Spinal cord (tissue), 10 donors: ENCODE data around the gene SLC26A6. TPM values are rescaled to one million over a fixed set of nuclear protein-coding genes. Genes with fewer than 3 reads are reported as not detected.

Source experiments
- DNase-seq, 6 donors: peaks; one replicate each; pipeline versions ENCODE4 v3.0.0 to v3.0.0-alpha.2; 2013 to 2015; ENCODE audit warnings: low spot score in 6 of 6, low read depth in 4 of 6
- H3K27ac ChIP-seq: one replicate; pipeline ENCODE4 v1.5.1; 2013; ENCODE audit warnings: low read depth, low read length, control low read depth
- H3K27me3 ChIP-seq: one replicate; pipeline ENCODE4 v1.6.1; 2013; ENCODE audit warnings: low read length; ENCODE audit not compliant: control insufficient read depth, insufficient read depth
- H3K36me3 ChIP-seq: one replicate; pipeline ENCODE4 v1.6.1; 2013; ENCODE audit warnings: low read length; ENCODE audit not compliant: control insufficient read depth, insufficient read depth
- H3K4me1 ChIP-seq: one replicate; pipeline ENCODE4 v1.6.1; 2013; ENCODE audit warnings: low read length; ENCODE audit not compliant: control insufficient read depth, insufficient read depth
- H3K4me3 ChIP-seq: one replicate; pipeline ENCODE4 v1.5.1; 2013; ENCODE audit warnings: low read depth, low read length, control low read depth
- H3K9me3 ChIP-seq: one replicate; pipeline ENCODE4 v1.6.1; 2013; ENCODE audit warnings: low read length; ENCODE audit not compliant: control insufficient read depth, insufficient read depth
- WGBS: methylation state at CpG from one replicate; pipeline ENCODE4 v1.1.5; 2013; ENCODE audit warnings: missing lambda C conversion rate; ENCODE audit not compliant: insufficient coverage; 5-methylcytosine and 5-hydroxymethylcytosine counted together
- polyA plus RNA-seq, 2 donors: library from polyadenylated mRNA; unstranded; fragments of 120-200 nt; gene quantifications; one replicate each; pipeline ENCODE4 v1.2.1, GENCODE V29; 2013; ENCODE audit not compliant: insufficient read length in 2 of 2
- total RNA-seq, 2 donors: library from RNA; depleted of rRNA in 1 of 2; stranded (reverse); fragments of 120-200 nt in 1 of 2; fragments of >200 nt in 1 of 2; gene quantifications; one replicate each; pipeline versions ENCODE4 v1.2.3 to v1.2.4, GENCODE V29; 2013 to 2014
- donor health status: healthy.

Gene SLC26A6
- total and polyA plus RNA-seq, 4 donors = 11.7 to 27.5 (median 21.7) TPM

- peaks cover 19% of the 10 kb centered on the region for H3K27me3 ChIP-seq
- no peak within 1 kb of the TSS for H3K27ac ChIP-seq
- no peaks in the 10 kb centered on the region for H3K9me3 ChIP-seq
- DNase-seq = peak in 2 of 6 donors; percentile 22 to 25
- H3K4me3 ChIP-seq = peak within 1 kb of the TSS; percentile 21
- 4% methylated on average over 25 of the region's 35 CpGs for WGBS
- peaks cover 56% of the 10 kb centered on the region for H3K36me3 ChIP-seq
- H3K4me1 ChIP-seq = peaks cover 34% of the 10 kb centered on the region
Measured at GRCh38 chr3:48595075-48595525, 40.2 kb downstream of the SLC26A6 start, which contains the start of gene COL7A1. Gene COL7A1 (minus strand): TSS chr3:48595329. CDS start chr3:48595159, 170 bp downstream.

GRCh38 chr3:48594417-48595049 lies 40.7 kb downstream of the SLC26A6 start:
- Histone ChIP-seq H3K27ac (no peak overlapping the region), H3K27me3 (peaks cover 19% of the 10 kb centered on the region), H3K4me3 (peak overlapping the region; percentile 21), H3K9me3 (no peaks in the 10 kb centered on the region), H3K4me1 (peaks cover 34% of the 10 kb centered on the region), H3K36me3 (peaks cover 54% of the 10 kb centered on the region)
- WGBS = 18% methylated on average over 39 of the region's 39 CpGs
- peak in 1 of 6 donors; percentile 20 for DNase-seq

- H3K27me3 ChIP-seq = peaks cover 19% of the 10 kb centered on the region
- no peak overlapping the region for H3K4me3 ChIP-seq
- peaks cover 27% of the 10 kb centered on the region for H3K4me1 ChIP-seq
- H3K36me3 ChIP-seq = peaks cover 47% of the 10 kb centered on the region
- 100% methylated on average over 7 of the region's 9 CpGs for WGBS
- no peaks in the 10 kb centered on the region for H3K9me3 ChIP-seq
- no peak for DNase-seq
- H3K27ac ChIP-seq = no peak overlapping the region
Measured at GRCh38 chr3:48593337-48593736, 41.9 kb downstream of the SLC26A6 start.

GRCh38 chr3:48592519-48593087 lies 42.7 kb downstream of the SLC26A6 start:
- peaks cover 22% of the 10 kb centered on the region for H3K4me1 ChIP-seq
- H3K27me3 ChIP-seq = peaks cover 19% of the 10 kb centered on the region
- no peak overlapping the region for H3K27ac ChIP-seq
- peaks cover 46% of the 10 kb centered on the region for H3K36me3 ChIP-seq
- H3K4me3 ChIP-seq = no peak overlapping the region
- no peaks in the 10 kb centered on the region for H3K9me3 ChIP-seq
- no peak for DNase-seq
- 90% methylated on average over 20 of the region's 21 CpGs for WGBS

GRCh38 chr3:48591886-48592518 lies 43.3 kb downstream of the SLC26A6 start:
- Histone ChIP-seq H3K27ac (no peak overlapping the region), H3K36me3 (peaks cover 45% of the 10 kb centered on the region), H3K4me1 (peaks cover 21% of the 10 kb centered on the region), H3K9me3 (no peaks in the 10 kb centered on the region), H3K4me3 (no peak overlapping the region), H3K27me3 (peaks cover 19% of the 10 kb centered on the region)
- 94% methylated on average over 19 of the region's 22 CpGs for WGBS
- no peak for DNase-seq

GRCh38 chr3:48591436-48591835 lies 43.8 kb downstream of the SLC26A6 start:
- Histone ChIP-seq H3K9me3 (no peaks in the 10 kb centered on the region), H3K27ac (no peak overlapping the region), H3K36me3 (peaks cover 43% of the 10 kb centered on the region), H3K4me1 (peaks cover 21% of the 10 kb centered on the region), H3K4me3 (no peak overlapping the region), H3K27me3 (peaks cover 19% of the 10 kb centered on the region)
- 89% methylated on average over 13 of the region's 14 CpGs for WGBS
- no peak for DNase-seq

GRCh38 chr3:48588230-48588629 lies 47.0 kb downstream of the SLC26A6 start:
- 52% methylated on average over 14 of the region's 15 CpGs for WGBS
- H3K4me3 ChIP-seq = no peak overlapping the region

GRCh38 chr3:48587686-48588085 lies 47.6 kb downstream of the SLC26A6 start:
- no peak overlapping the region for H3K4me3 ChIP-seq
- no peaks in the 10 kb centered on the region for H3K4me1 ChIP-seq
- no peak for DNase-seq
- H3K36me3 ChIP-seq = peaks cover 76% of the 10 kb centered on the region
- WGBS = 84% methylated on average over 11 of the region's 11 CpGs
- no peaks in the 10 kb centered on the region for H3K27me3 ChIP-seq
- H3K27ac ChIP-seq = no peak overlapping the region
- H3K9me3 ChIP-seq = no peaks in the 10 kb centered on the region

More at GRCh38 chr3:48588230-48588629, 47.0 kb downstream of the SLC26A6 start:
- peak in 1 of 6 donors; percentile 7 for DNase-seq
- no peak overlapping the region for H3K27ac ChIP-seq
- no peaks in the 10 kb centered on the region for H3K27me3 ChIP-seq
- peaks cover 71% of the 10 kb centered on the region for H3K36me3 ChIP-seq
- no peaks in the 10 kb centered on the region for H3K4me1 ChIP-seq
- H3K9me3 ChIP-seq = no peaks in the 10 kb centered on the region

- Histone ChIP-seq H3K27me3 (no peaks in the 10 kb centered on the region), H3K27ac (no peak overlapping the region), H3K36me3 (peaks cover 81% of the 10 kb centered on the region), H3K4me1 (no peaks in the 10 kb centered on the region), H3K9me3 (no peaks in the 10 kb centered on the region), H3K4me3 (no peak overlapping the region)
- 87% methylated on average over 4 of the region's 8 CpGs for WGBS
- no peak for DNase-seq
Measured at GRCh38 chr3:48585411-48585810, 49.9 kb downstream of the SLC26A6 start.
